ENCODE data around the gene CDH4. TPM values are rescaled to one million over a fixed set of nuclear protein-coding genes. Genes with fewer than 3 reads are reported as not detected.

CDH4 gene
- total RNA-seq, 1 experiment from 2014 or later: 0.13 TPM

DNA sequence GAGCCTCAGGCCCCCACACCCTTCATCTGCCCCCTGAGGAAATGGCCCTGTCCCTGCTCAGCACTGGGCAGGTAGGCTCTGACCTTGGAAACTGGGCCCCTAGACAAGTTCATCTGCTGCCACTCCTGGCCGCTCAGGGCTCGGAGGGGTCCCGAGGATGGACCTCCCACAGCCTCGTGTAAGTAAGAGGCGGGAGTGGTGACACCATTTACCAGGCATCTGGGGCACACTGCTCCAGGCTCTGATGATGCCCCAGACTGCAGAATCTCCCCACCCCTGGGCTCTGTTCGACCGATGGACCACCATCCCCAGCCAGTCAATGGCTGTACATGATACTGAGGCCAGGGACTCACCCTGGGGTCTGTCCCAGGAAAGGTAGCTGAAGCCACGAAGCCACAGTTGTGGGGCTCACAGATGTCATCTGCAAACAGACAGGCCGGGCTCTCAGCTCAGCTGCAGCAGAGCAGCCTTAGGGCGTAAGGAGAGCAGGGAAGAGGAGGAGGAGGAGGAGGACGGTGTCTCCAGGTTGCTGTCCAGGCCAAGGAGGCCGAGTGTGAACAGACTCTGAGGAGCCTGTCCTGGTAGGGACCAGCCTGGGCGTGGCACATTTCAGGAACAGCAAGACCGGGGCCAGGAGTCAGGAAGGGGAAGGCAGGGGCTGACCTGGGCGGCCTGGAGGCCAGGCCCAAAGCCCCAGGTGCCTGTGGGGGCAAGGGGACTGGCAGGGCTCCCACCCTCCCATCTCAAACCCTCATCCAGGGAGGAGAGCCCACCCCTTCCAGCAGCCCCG is 513.2 kb downstream of the CDH4 start:
- DNase-seq (ENCODE audit: low read depth in 1 of 2, low spot score in 2 of 2): no peak
- H3K4me3 ChIP-seq: no peak overlapping the region

DNA sequence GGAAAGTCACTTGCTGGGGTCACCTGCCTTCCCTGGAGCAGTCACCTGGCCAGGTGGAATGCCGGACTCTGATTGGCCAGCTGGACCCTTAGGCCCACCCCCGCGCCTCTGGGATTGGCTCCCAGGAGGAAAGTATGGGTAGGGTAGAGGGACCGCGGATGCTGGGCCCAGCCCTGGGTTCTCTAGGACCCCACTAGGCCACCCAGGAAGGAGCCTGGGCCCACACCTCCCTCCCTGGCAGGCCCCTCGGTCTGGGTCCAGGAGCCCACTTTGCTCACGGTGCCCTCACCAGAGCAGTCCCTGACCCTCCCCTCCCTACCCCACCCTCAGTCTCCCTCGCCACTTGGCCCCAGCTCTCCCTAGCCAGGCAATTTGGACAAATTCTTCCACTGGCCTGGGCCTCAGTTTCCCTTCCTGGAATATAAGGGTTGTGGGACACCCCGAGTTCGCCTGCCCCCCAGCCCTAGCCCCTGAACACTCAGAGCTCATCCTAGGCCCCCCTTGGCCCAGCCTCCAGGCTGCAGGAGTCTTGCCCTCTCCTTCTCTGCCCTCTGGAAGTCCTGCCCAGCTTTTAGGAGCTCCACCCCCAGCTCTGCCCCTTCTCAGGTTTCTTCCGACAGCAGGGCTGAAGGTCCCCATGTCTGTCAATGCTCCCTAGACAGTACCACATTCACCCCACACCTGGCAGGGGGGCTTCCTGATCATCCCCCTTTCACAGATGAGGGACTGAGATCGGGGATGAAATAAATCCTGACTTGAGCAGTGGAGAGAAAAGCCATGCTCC is 514.0 kb downstream of the CDH4 start:
- no peaks in the 10 kb centered on the region for H3K9me3 ChIP-seq (replicated peaks)
- peaks cover 27% of the 10 kb centered on the region for H3K27me3 ChIP-seq (replicated peaks)
- DNase-seq (ENCODE audit: low read depth in 1 of 2, low spot score in 2 of 2): no peak
- no peaks in the 10 kb centered on the region for H3K36me3 ChIP-seq
- no peak overlapping the region for H3K4me3 ChIP-seq
- no peaks in the 10 kb centered on the region for H3K4me1 ChIP-seq (replicated peaks)
- H3K27ac ChIP-seq: no peak overlapping the region

More for the DNA sequence above, 513.2 kb downstream of the CDH4 start:
- H3K36me3 ChIP-seq: no peaks in the 10 kb centered on the region
- no peaks in the 10 kb centered on the region for H3K9me3 ChIP-seq (replicated peaks)
- H3K4me1 ChIP-seq (replicated peaks): no peaks in the 10 kb centered on the region
- H3K27ac ChIP-seq: no peak overlapping the region
- peaks cover 35% of the 10 kb centered on the region for H3K27me3 ChIP-seq (replicated peaks)

DNA sequence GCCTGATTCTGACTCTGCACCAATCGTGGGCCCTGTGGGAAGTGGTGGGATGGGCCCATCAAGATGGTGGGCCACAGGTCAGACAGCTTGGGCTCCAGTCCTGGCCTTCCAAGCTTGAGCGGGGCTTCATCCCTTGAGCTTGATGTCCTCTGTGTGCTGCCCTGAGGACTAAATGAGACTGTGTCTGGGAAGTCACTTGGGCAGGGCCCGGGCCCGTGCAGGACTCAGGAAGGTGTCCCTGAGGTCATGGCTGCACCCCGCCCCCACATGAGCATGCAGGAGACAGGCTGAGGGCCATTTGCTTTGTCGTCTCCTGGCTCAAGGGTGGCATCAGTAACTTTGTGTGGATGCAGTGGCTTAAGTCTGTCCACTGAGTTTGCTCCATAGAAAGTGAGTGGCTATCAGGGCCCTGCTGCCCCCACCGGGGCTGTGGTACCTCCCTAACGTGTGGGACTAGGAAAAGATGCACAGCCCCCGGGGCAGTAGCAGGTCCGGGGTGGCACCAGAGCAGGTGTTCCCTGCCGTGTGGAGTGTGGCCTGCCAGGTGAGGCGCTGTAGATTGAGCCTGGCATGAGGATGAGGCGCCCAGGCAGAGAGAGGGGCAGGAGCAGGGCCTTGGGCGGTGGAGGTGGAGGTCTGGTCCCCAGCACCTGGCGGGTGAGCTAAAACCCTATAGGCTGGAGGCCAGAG is 515.0 kb downstream of the CDH4 start:
- peaks cover 29% of the 10 kb centered on the region for H3K27me3 ChIP-seq (replicated peaks)
- H3K4me1 ChIP-seq (replicated peaks): no peaks in the 10 kb centered on the region
- no peak for DNase-seq (ENCODE audit: low read depth in 1 of 2, low spot score in 2 of 2)
- H3K9me3 ChIP-seq (replicated peaks): no peaks in the 10 kb centered on the region
- no peaks in the 10 kb centered on the region for H3K36me3 ChIP-seq
- H3K27ac ChIP-seq: no peak overlapping the region
- no peak overlapping the region for H3K4me3 ChIP-seq

DNA sequence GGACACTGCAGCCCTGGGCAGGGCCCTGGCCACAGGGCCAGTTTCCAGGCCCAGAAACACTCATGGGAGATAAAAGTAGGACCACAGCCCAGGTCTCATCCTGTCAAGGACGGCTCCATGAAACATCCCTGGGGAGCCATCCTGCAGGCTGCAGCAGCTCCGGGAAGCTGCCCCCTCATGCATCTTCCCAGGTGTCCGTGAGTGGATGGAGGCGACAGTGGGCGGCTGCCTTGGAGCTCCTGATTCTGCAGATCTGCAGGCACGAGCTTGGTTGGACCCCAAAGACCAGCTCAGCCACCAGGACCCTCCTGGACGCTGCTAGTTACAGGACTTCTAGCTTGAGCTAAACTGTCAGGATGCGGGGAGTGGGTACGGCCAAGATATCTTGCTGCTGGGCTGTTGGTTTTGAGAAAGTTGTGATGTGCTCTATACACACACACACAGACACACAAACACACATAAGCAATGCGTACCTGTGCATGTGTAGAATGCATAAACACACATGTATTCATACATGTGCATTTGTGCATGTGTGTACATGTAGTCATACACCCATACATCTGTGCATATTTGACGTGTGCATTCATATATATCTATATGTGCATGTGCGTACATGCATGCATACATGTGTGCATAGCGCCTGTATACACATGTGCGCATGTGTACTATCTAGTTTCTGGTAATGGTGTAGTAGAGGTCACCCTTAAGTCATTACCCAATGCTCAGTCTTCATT is 515.9 kb downstream of the CDH4 start:
- no peaks in the 10 kb centered on the region for H3K9me3 ChIP-seq (replicated peaks)
- no peaks in the 10 kb centered on the region for H3K4me1 ChIP-seq (replicated peaks)
- DNase-seq (ENCODE audit: low read depth in 1 of 2, low spot score in 2 of 2): no peak

DNA sequence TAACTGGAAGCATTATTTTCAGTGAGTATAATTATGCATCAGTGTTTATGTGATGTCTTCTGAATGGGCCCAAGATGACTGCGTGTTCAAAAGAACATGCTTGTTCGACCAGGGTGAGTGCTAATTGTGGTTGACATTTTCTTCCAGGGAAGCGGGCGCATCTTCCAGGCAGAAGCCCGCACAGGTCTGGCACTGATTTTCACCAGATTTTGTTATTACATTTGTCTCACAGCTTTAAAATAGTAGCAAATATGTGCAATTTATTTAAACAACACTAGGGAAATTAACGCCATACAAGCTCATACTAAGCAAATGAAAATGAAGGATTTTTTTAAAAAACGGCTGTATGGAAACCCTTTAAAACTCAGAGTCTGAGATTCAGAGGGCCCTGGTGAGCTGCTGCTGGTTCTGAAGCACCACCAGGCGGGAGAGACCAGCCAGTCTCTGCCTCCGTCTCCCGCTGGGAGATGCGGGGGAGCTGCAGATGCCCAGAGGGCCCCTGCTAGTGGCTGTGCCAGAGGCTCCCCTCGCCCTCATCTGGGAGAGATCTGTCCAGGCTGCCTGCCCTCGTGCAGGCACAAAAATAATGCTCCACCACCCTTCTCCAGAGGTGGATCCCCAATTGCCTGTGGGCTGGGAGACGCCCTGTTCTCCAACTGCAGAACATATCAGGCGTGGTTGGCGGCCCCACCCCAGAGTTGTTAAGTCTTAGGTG is 516.7 kb downstream of the CDH4 start:
- H3K9me3 ChIP-seq (replicated peaks): no peaks in the 10 kb centered on the region
- no peaks in the 10 kb centered on the region for H3K4me1 ChIP-seq (replicated peaks)
- no peak overlapping the region for H3K4me3 ChIP-seq
- no peak for DNase-seq (ENCODE audit: low read depth in 1 of 2, low spot score in 2 of 2)
- H3K36me3 ChIP-seq: no peaks in the 10 kb centered on the region
- H3K27ac ChIP-seq: no peak overlapping the region
- H3K27me3 ChIP-seq (replicated peaks): peaks cover 21% of the 10 kb centered on the region

More for the DNA sequence above, 515.9 kb downstream of the CDH4 start:
- H3K36me3 ChIP-seq: no peaks in the 10 kb centered on the region
- no peak overlapping the region for H3K4me3 ChIP-seq
- H3K27me3 ChIP-seq (replicated peaks): peaks cover 27% of the 10 kb centered on the region
- no peak overlapping the region for H3K27ac ChIP-seq

DNA sequence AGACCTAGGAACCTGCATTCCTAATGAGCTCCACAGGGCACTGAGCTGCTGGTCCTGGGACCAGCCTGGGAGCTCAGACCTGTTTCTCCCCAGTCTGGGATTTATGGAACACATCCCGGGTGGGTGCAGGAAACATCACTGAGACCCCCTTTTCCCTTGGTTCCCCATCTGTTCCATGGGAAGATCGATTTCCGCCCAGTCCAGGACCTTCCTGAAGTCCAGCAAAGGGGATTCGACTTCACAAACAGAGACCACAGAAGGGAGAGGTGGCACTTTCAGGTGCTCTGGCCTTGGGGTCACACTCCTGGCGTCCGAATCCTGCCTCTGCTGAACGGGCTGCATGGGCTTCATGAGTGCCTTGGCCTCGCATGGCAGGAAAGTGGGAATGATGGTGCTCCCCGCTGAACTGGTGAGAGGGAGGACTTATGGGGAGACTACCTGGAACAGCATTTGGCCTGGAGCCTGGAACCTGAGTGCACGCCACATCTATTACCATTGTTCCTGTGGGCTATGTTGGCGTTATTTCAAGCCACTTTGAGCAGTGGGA is 517.3 kb downstream of the CDH4 start:
- Histone ChIP-seq H3K4me3 (no peak overlapping the region), H3K27me3 (replicated peaks) (peaks cover 15% of the 10 kb centered on the region), H3K27ac (no peak overlapping the region), H3K36me3 (no peaks in the 10 kb centered on the region), H3K4me1 (replicated peaks) (no peaks in the 10 kb centered on the region), H3K9me3 (replicated peaks) (no peaks in the 10 kb centered on the region)
- no peak for DNase-seq (ENCODE audit: low read depth in 1 of 2, low spot score in 2 of 2)

DNA sequence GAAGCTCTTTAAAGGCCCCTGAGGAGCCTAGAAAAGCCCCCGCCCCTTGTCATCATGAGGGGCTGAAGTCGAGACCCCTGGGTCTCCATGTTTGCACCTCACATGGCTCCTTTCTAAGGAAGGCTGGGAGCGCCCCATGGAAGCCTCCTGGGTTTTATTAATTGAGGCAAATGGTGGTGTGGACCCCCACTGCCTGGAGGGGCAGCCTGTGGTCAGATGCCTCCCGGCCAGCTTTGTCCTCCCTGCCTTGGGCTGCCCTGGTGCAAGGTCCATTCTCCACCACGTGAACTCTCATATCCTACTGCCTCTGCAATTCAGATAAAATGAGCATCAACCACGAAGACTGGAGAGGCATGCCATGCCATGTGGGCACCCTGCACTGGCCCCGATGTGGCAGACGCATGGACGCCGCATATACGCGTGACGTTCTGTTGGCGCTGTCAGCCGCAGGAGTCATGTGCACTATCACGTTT is 518.1 kb downstream of the CDH4 start:
- Histone ChIP-seq H3K4me3 (no peak overlapping the region), H3K4me1 (replicated peaks) (no peaks in the 10 kb centered on the region), H3K9me3 (replicated peaks) (no peaks in the 10 kb centered on the region), H3K27me3 (replicated peaks) (peaks cover 8% of the 10 kb centered on the region), H3K27ac (no peak overlapping the region), H3K36me3 (no peaks in the 10 kb centered on the region)
- no peak for DNase-seq (ENCODE audit: low read depth in 1 of 2, low spot score in 2 of 2)

DNA sequence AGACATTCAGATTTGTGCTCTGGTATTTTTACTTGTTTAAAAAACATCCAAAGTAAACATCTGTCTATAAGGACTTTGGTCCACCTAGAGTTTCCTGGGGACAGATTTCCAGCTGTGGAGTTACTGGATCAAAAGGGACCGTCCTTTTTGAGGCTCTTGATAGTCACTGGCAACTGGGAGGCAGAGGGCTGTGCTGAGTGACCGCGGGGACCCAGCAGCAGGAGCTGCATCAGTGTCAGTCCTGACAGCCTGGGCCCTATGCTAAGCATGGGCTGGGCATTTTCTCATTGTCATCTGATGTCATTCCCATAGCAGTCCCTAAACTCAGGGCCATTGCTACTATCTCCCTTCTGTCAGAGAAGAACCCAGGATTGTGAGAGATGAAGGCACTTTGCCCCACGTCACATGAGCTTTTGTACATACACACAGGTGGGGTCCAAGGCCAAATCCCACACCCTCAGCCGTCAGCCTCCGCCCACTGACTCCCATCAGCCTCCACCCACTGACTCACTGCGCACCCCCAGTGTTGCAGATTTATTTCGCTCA is 519.8 kb downstream of the CDH4 start:
- H3K4me3 ChIP-seq: no peak overlapping the region
- DNase-seq (ENCODE audit: low read depth in 1 of 2, low spot score in 2 of 2): no peak
- no peak overlapping the region for H3K27ac ChIP-seq
- peaks cover 8% of the 10 kb centered on the region for H3K27me3 ChIP-seq (replicated peaks)
- H3K4me1 ChIP-seq (replicated peaks): no peaks in the 10 kb centered on the region
- no peaks in the 10 kb centered on the region for H3K9me3 ChIP-seq (replicated peaks)
- H3K36me3 ChIP-seq: no peaks in the 10 kb centered on the region

DNA sequence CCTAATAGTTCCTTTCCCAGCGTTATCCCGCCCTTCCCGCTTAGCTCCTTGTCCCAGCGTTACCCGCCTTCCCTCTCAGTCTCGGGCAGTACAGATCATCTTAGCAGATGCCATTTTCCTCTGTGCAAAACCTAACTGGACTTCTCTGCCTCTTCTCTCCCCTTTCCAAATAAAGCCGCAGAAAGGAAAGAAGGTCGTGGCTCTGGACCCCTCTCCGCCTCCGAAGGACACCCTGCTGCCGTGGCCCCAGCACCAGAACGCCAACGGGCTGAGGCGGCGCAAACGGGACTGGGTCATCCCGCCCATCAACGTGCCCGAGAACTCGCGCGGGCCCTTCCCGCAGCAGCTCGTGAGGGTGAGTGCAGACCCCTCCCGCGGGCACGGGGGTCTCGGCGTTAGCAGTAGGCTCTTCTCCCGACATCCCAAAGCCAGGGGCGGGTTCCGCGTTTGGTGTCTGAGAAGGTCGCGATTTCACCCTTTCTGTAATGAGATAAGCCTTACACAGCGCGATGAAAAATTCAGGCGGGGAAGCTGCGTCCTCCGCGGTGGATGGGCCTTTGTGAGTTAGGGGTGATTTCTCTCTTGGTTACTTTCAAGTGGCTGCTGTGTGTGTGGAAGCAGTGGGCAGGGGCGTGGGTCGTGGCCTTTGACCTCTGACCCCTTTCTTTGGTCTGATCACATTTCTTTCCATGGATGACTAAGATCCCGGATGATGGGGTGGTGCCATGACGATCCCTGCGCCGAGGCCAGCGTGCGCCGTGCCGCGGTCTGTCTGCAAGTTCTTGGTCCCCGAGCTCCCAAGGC is 521.0 kb downstream of the CDH4 start:
- no peak overlapping the region for H3K27ac ChIP-seq
- H3K4me1 ChIP-seq (replicated peaks): no peaks in the 10 kb centered on the region
- no peak for DNase-seq (ENCODE audit: low read depth in 1 of 2, low spot score in 2 of 2)
- no peak overlapping the region for H3K4me3 ChIP-seq
- peaks cover 8% of the 10 kb centered on the region for H3K27me3 ChIP-seq (replicated peaks)
- H3K36me3 ChIP-seq: no peaks in the 10 kb centered on the region
- H3K9me3 ChIP-seq (replicated peaks): no peaks in the 10 kb centered on the region

DNA sequence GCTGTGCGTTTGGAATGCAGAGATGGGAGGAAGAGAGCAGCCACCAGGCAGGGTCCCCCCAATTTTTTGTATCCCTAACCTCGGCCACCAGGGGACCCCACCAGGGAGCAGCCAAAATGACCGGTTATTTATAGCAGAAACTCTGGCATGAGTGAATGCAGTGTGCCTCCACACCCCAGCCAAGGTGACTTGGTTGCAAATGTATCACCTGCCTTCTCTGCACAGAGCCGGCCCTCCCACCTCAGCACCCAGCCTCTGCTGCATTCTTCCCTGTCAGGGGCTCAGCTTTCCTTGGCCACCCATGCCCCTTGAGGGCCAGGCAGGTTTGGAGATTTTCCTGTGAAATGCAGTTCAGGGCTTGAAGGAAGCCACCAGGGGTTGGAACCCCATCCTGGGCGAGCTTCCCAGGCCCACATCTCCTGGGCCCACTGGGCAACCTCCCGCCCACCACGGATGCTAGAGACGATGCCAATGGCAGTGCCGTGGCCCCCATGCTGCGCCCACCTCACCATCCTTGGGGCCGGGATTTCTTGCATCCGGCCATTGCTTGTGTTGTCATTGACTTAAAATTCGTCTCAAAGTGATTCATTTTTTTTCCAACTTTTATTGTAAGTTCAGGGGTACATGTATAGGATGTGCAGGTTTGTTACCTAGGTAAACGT is 522.0 kb downstream of the CDH4 start:
- H3K27ac ChIP-seq: no peak overlapping the region
- no peak overlapping the region for H3K4me3 ChIP-seq
- no peaks in the 10 kb centered on the region for H3K9me3 ChIP-seq (replicated peaks)
- DNase-seq (ENCODE audit: low read depth in 1 of 2, low spot score in 2 of 2): no peak
- no peaks in the 10 kb centered on the region for H3K36me3 ChIP-seq
- H3K27me3 ChIP-seq (replicated peaks): peaks cover 8% of the 10 kb centered on the region
- H3K4me1 ChIP-seq (replicated peaks): no peaks in the 10 kb centered on the region

DNA sequence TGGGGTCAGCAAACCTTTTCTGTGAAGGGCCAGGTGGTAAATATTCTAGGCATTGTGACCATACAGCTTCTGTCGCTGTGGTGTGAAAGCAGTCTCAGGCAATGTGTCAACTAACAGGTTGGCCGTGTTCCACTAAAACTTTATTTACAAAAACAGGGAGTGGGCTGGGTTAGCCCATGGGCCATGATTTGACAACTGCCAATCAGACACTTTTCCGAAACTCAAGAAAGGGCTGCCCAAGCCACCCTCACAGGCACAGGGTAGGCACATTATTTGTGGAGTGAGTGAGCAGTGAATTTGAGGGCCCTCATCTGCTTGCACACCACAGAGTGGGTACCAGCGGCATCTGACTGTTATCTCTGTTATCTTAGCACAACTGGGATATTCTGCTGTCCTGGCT is 523.4 kb downstream of the CDH4 start:
- H3K4me1 ChIP-seq (replicated peaks): no peaks in the 10 kb centered on the region
- H3K9me3 ChIP-seq (replicated peaks): no peaks in the 10 kb centered on the region

More for the DNA sequence above, 523.4 kb downstream of the CDH4 start:
- H3K27ac ChIP-seq: no peak overlapping the region
- no peak for DNase-seq (ENCODE audit: low read depth in 1 of 2, low spot score in 2 of 2)
- no peaks in the 10 kb centered on the region for H3K36me3 ChIP-seq
- no peak overlapping the region for H3K4me3 ChIP-seq
- peaks cover 8% of the 10 kb centered on the region; the same call in 1 of the 2 replicates for H3K27me3 ChIP-seq (replicated peaks)
